ENCODE measurements around the gene STX18. TPM values are rescaled to one million over a fixed set of nuclear protein-coding genes. Genes with fewer than 3 reads are reported as not detected.
"Not testable (repeated sequence)": the region's sequence is repeated elsewhere in the genome, so short reads cannot be mapped to it uniquely, and the experiment has no call there.

The STX18 gene
- total RNA-seq, 2 experiments from 2014 or later: 25.6 to 26.5 TPM

DNA sequence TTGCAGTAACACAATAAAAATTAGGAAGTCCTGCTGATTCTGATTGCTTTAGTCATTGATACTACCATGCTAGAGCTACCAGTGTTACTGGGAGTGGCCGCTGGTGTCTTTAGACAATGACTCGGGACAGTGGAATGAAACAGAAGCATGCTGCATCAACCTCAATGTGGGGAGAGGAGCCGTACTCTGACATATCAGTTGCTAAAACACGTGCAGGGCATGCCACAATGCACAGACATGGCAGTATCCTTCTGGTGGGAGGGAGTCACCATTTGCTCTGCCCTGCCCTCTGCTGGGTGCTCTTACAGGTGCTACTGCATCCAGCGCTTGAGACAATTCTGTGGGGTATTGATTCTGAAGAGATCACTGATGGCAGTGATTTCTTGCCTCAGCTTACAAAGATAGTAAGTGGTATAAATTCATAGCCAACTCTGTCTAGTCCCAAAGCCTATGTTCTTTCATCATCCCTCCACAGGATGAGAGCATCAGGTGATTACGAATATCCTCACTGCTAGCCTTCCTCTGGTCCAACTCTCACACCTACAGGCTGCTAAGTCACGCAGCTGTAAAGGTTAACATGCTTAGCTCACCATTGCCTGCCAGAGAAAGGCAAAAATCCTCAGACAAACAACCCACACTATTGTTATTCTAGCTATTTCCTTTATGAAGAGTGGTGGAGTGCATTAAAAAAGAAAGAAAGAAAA is 111.2 kb downstream of the STX18 start:
- Mint-ChIP-seq H3K27ac (no peak overlapping the region), H3K36me3 (no peaks in the 10 kb centered on the region), H3K9me3 (ENCODE audit: low read depth) (no peaks in the 10 kb centered on the region), H3K4me3 (no peak overlapping the region), H3K4me1 (peaks cover 3% of the 10 kb centered on the region), H3K27me3 (no peaks in the 10 kb centered on the region)
- ATAC-seq (peak; percentile 94), DNase-seq (peak; percentile 70)
- CTCF ChIA-PET: interaction anchor here (0.7 to 2.8 kb wide), 10 partner anchors 10 to 181 kb away, joined by 3 to 13 read pairs (median 6); no protein-coding TSS in a partner anchor

DNA sequence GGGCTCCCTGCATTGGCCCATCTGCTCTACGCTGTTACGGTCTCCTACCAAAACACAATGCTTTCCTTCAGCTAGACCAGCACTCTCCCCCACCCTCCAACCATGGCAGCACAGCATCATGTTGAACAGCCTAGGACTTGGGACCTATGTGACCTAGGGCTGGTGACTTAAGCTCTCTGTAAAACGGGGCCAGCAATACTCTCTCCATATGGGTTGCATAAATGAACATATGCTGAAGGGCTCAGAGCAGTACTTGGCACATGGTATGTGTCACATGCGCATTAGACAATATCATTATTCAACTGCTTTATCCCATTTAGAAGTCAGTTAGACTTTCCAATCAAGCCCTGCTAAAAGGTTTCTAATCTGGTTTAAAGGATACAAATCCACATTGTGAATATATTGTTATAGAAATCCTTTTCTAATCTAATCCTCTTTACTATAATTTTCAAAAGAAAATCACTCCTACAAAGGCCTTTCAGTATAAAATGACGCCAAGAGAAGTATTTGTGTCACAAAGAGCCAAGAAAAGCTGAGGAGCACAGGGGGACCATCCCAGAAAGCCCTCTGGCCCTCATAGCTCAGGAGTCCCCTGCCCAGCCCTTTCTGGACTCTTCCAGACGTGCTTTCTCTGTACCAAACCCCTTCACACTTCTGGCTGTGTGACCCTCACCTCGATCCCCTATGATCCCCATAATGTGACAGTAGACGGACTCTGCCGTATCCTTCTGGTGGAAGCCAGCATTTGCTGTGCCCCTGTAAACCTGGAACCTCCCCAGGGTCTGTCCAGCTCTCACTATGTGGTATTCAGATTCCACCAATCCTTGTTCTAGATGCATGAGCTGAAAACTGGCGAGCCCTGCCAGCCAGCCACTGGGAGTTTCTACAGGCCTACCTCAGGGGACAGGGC is 112.6 kb downstream of the STX18 start:
- Mint-ChIP-seq H3K9me3 (ENCODE audit: low read depth) (no peaks in the 10 kb centered on the region), H3K4me3 (no peak overlapping the region), H3K4me1 (peaks cover 3% of the 10 kb centered on the region), H3K27ac (no peak overlapping the region), H3K36me3 (no peaks in the 10 kb centered on the region), H3K27me3 (no peaks in the 10 kb centered on the region)
- CTCF ChIA-PET: interaction anchor here (1.3 to 2.5 kb wide), 2 partner anchors 169 to 177 kb away, joined by 5 to 13 read pairs; no protein-coding TSS in a partner anchor
- no peak for ATAC-seq
- DNase-seq: no peak

DNA sequence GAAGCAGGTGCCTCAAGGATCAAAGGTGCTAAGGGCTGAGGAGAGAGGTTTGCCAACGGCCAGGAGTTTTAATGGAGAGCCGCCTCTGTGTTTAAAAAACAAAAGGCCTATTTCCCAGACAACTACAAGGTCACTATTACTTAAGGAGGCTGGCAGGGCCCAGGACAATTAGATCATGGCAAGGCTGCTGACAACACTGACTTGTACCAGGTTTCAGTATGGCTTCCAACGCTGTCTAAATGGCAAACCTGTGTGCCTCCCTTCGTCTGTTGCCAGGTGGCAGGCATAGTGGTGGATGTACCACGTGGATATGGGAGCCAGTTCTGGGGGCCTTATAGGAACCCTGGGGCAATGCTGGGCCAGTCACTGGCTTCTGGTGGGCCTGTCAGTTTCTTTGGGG is 114.0 kb downstream of the STX18 start:
- H3K36me3 Mint-ChIP-seq: no peaks in the 10 kb centered on the region
- CTCF ChIA-PET: no interaction called here
- H3K4me1 Mint-ChIP-seq: peaks cover 3% of the 10 kb centered on the region
- no peaks in the 10 kb centered on the region for H3K27me3 Mint-ChIP-seq
- H3K4me3 Mint-ChIP-seq: no peak overlapping the region
- no peak overlapping the region for H3K27ac Mint-ChIP-seq
- no peaks in the 10 kb centered on the region for H3K9me3 Mint-ChIP-seq (ENCODE audit: low read depth)
- no peak for ATAC-seq
- no peak for DNase-seq

DNA sequence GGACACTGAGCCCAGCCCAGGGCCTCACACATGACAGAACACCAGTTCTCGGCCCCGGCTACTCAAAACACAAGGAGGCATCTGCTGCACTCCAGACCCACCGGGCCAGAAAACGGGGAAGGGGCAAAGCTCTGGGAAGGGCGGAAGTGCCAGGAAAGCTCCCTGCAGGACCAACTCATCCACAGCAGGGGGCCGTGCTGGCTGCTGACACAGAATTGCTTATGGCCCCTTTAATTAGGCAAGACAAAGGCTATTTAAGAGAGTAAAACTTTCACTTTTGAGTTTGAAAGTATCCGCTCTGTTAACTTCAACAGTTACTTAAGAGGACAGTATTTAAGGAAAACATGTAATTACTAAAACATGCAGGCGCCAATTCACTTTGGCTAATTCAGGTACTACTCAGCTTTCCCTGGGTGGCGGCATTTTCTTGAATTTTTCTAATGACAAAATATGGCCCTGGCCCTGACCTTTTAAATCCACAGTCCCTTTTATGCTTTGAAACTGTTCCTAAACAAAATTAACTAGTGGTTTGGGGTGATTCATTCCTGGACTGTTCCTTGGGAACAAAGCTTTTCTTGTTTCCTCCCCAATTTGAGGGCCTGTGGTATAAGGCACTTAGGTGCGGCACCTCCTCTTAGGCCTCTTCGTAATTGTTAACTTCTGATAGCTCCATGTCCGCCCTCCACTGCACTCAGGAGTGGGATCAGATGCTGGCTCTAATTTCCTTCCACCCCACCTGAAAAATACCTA is 114.6 kb downstream of the STX18 start:
- no peaks in the 10 kb centered on the region for H3K36me3 Mint-ChIP-seq
- CTCF ChIA-PET: no interaction called here
- no peaks in the 10 kb centered on the region for H3K9me3 Mint-ChIP-seq (ENCODE audit: low read depth)

DNA sequence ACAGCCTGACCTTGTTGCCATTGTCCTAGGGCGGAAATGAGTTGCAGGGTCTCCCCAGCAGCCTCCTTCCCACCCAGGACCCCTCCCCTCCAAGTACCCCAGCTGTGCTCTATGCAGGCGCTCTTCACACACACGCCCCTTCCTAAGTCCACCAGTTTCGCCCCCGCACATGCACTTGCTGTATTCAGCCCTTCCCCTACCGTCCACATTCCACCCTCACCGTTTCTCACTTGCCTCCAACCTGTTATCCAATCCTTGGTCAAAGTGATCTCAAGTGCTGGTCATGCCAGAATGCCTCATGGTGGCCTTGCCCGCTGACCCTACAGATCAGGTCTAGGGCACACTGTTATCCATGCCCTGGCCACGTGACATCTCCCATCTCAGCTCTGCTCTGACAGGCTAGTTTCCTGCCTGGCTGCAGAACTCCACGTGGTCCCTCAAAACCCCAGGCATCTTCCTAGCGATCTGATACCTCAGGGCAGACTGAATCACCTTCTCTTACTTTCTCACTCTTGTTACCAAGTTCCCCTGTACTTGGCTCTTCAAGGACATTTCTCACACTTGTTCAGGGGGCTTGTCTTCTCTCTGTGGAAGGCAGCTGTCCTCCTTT is 115.2 kb downstream of the STX18 start:
- Mint-ChIP-seq H3K27ac (no peak overlapping the region), H3K9me3 (ENCODE audit: low read depth) (no peaks in the 10 kb centered on the region), H3K27me3 (no peaks in the 10 kb centered on the region), H3K4me1 (peaks cover 3% of the 10 kb centered on the region), H3K4me3 (no peak overlapping the region), H3K36me3 (no peaks in the 10 kb centered on the region)
- CTCF ChIA-PET: no interaction called here
- ATAC-seq: no peak
- DNase-seq: no peak

More for the DNA sequence above, 114.6 kb downstream of the STX18 start:
- Mint-ChIP-seq H3K4me3 (no peak overlapping the region), H3K27ac (no peak overlapping the region), H3K4me1 (peaks cover 3% of the 10 kb centered on the region), H3K27me3 (no peaks in the 10 kb centered on the region)
- no peak for DNase-seq
- ATAC-seq: no peak

DNA sequence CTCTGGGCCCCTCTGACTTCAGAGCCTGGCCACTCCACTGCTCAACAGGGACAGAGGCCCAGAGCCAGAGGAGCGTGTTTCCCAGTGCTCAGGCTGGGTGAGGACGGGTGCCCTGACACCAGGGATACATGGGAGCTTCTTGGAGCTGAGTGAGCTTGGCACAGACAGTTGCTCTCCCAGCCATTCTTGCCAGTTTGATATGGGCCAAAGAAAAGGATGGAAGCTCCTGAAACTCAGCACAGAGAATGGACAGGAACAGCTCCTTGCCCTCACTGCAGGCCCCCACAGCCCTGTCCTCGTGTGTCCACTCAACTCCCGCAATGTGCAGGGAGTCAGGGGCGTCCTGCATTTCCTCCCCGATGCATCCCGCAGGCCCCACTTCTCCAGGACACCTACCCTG is 116.2 kb downstream of the STX18 start:
- peaks cover 2% of the 10 kb centered on the region for H3K36me3 Mint-ChIP-seq
- H3K27me3 Mint-ChIP-seq: no peaks in the 10 kb centered on the region
- no peak for DNase-seq
- no peak for ATAC-seq
- CTCF ChIA-PET: no interaction called here
- H3K4me1 Mint-ChIP-seq: peaks cover 3% of the 10 kb centered on the region
- H3K27ac Mint-ChIP-seq: no peak overlapping the region
- H3K4me3 Mint-ChIP-seq: no peak overlapping the region
- H3K9me3 Mint-ChIP-seq (ENCODE audit: low read depth): no peaks in the 10 kb centered on the region

DNA sequence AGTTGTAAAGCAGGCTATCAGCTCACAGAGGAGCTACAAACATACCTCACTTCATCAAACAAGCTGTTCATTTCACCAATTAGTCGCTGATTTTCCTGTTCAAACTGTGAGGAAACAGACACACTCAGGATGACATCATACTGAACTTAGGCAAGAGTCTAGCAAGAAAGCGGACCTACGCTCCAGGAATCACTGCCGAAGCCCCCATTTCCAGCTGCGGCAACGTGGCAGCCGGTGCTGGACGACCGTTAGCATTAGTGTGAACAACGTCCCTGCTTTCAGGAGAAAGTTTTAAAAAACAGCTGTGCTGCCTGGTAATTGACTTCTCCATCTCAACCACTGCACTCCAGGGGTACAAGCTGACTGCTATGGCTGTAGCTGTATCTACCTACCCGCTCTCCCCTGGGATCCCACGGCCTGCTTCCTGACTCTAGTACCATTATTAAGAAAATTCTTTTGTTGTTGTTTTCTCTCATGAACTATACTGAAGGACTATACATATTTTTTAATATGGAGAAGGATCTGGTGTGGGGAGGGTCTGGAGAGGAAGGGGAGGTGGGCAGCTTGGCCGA is 116.6 kb downstream of the STX18 start:
- no peaks in the 10 kb centered on the region for H3K9me3 Mint-ChIP-seq (ENCODE audit: low read depth)
- H3K27ac Mint-ChIP-seq: no peak overlapping the region
- no peaks in the 10 kb centered on the region for H3K4me1 Mint-ChIP-seq
- CTCF ChIA-PET: no interaction called here
- no peak overlapping the region for H3K4me3 Mint-ChIP-seq
- ATAC-seq (no peak), DNase-seq (no peak)
- no peaks in the 10 kb centered on the region for H3K27me3 Mint-ChIP-seq
- H3K36me3 Mint-ChIP-seq: peaks cover 2% of the 10 kb centered on the region

DNA sequence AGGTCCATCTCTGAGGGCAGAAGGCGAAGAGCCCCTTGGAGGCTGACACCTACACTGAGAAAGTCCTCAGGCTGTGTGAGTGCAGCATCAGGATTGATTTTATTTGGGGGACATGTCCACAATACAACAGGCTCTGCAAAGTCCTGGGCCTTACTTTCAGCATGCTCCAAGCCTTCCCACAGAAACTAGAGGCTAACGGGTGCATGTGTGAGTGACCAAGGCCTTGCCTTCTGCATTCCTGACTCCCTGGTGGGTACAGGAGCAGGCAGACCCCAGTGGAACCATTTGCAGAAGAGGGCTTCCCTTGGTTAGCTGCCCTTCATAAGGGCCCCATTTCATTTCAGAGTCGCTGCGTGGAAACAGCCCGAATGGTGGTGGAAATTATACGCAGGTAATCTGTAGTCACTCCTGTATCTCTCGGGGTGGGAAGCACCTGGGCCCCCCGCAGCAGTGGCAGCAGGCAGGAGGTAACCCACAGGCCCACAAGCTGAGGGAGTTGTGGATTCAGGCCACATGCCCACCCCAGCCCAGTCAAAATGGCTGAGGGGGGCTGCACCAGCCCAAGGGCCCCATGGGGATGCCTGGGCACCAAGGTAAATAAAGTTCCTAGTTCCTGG is 117.2 kb downstream of the STX18 start:
- ATAC-seq: no peak

DNA sequence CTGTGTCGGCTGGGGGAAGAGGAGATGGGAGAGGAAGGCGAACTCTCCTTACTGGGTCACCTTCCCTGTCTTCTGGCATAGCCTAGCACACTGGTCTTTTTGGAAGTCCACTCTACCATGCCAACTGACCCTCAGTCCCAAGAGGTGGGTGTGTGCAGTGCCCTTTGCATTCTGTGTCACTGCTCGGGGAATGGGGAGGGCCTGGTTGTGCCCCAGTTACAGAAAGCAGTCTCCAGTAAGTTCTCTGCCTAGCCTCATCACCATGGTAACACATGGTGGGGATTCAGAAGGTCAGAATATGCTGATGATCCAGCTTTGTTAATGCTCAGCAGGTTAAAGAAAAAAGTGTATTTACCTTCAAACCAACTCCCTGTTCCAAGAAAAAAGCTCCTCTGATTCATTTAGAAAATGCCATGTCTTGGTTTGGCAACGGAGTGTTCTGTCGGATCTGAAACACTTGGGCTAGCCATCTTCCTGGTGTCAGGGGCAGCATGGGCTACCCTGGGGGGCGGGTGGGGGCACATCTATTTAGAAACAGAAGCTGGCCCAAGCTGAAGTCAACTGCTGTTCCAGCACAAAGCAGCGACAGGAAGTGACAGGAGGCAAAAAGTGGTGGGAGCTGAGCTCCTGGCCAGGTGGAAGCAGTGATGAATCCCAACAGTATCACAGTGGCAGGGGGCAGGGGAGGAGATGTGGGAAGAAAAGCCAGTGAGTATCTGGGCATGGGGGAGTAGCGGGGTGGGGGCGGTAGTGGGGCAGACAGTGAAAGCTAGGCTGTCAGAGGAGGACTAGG is 117.9 kb downstream of the STX18 start:
- H3K9me3 Mint-ChIP-seq (ENCODE audit: low read depth): no peaks in the 10 kb centered on the region
- H3K4me1 Mint-ChIP-seq: peaks cover 4% of the 10 kb centered on the region
- no peak overlapping the region for H3K27ac Mint-ChIP-seq
- DNase-seq: peak; percentile 25
- ATAC-seq: no peak
- CTCF ChIA-PET: interaction anchor here (0.7 kb wide), 1 partner anchor 109 kb away, joined by 3 read pairs; no protein-coding TSS in a partner anchor
- no peak overlapping the region for H3K4me3 Mint-ChIP-seq
- peaks cover 6% of the 10 kb centered on the region for H3K36me3 Mint-ChIP-seq
- no peaks in the 10 kb centered on the region for H3K27me3 Mint-ChIP-seq

More for the DNA sequence above, 117.2 kb downstream of the STX18 start:
- peak; percentile 36 for DNase-seq
- H3K27ac Mint-ChIP-seq: no peak overlapping the region
- no peaks in the 10 kb centered on the region for H3K9me3 Mint-ChIP-seq (ENCODE audit: low read depth)
- CTCF ChIA-PET: interaction anchor here (0.7 kb wide), 1 partner anchor 110 kb away, joined by 3 read pairs; no protein-coding TSS in a partner anchor
- H3K4me3 Mint-ChIP-seq: no peak overlapping the region
- H3K27me3 Mint-ChIP-seq: no peaks in the 10 kb centered on the region
- H3K4me1 Mint-ChIP-seq: no peaks in the 10 kb centered on the region
- peaks cover 5% of the 10 kb centered on the region for H3K36me3 Mint-ChIP-seq

DNA sequence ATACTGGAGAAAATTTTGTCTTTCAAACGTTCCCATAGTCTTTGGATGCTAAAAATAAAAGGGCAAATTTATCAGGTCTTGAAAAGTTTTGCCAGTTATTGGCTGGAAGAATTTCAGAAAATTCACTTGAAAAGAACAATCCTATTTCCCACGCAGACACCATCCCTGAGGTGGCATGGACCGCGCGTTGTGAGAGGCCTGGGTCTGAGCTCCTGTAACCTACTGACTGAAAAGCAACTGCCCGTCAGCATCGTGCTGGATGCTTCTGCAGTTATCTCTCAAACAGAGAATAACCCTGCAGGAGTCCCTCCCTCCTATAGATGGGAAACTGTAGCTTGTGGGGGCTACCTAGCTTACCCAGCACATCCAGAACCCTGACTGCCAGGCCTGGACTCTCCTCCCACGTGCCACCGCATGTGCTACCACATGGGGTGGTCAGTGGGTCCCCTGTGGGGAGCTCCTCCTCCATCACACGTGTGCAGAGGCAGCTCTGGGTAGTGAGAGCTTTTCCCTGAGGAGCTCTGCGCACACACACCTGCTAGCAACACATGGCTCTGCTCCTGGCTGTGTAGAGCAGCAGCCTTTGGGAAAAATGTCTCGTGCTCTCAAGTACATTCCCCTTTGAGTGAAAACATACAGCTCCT is 118.9 kb downstream of the STX18 start:
- no peaks in the 10 kb centered on the region for H3K9me3 Mint-ChIP-seq (ENCODE audit: low read depth)
- H3K4me3 Mint-ChIP-seq: no peak overlapping the region
- CTCF ChIA-PET: no interaction called here
- peaks cover 6% of the 10 kb centered on the region for H3K36me3 Mint-ChIP-seq
- peak; percentile 15 for DNase-seq
- peaks cover 10% of the 10 kb centered on the region for H3K4me1 Mint-ChIP-seq
- no peaks in the 10 kb centered on the region for H3K27me3 Mint-ChIP-seq
- ATAC-seq: no peak
- H3K27ac Mint-ChIP-seq: no peak overlapping the region

DNA sequence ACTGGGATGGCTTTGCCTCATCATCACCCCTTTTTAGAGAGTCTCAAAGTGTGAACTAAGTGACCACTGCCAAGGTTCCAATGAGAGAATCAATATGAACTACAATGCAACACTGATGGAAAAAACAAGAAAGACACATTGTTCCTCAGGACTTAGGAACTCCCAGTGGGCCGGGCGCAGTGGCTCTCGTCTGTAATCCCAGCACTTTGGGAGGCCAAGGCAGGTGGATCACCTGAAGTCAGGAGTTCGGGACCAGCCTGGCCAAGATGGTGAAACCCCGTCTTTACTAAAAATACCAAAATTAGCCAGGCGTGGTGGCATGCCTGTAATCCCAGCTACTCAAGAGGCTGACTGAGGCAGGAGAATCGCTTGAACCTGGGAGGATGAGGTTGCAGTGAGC is 119.7 kb downstream of the STX18 start:
- H3K36me3 Mint-ChIP-seq; H3K27ac Mint-ChIP-seq; H3K9me3 Mint-ChIP-seq (ENCODE audit: low read depth); ATAC-seq; DNase-seq; H3K27me3 Mint-ChIP-seq; H3K4me3 Mint-ChIP-seq; CTCF ChIA-PET; H3K4me1 Mint-ChIP-seq: not testable (repeated sequence)

All from activated CD8-positive, alpha-beta memory T cell treated with anti-CD3 and anti-CD28 coated beads, Interleukin-2, amount 10 ng/mL, durations not matched to agents 7 days and 5 days (primary cell).